HL-60 (cell line): Measurements from ENCODE around the gene KRTAP5-4.
"Not testable (repeated sequence)": the region's sequence is repeated elsewhere in the genome, so short reads cannot be mapped to it uniquely, and the experiment has no call there.

Experiments
- DNase-seq, 2 experiments: peaks; one replicate each; pipeline ENCODE4 v3.0.0-alpha.2; 2010 to 2020; ENCODE audit warnings: low read depth in 1 of 2, low spot score in 1 of 2
- H3K27ac ChIP-seq: fragments of 250-450 bp; sonication (Bioruptor Pico); replicated peaks from 2 replicates; pipeline ENCODE4 v1.5.1; 2020; ENCODE audit warnings: mild to moderate bottlenecking, moderate library complexity
- H3K27me3 ChIP-seq: fragments of 250-450 bp; sonication (Bioruptor Pico); 2 replicates; pipeline ENCODE4 v1.5.1; 2021; ENCODE audit warnings: mild to moderate bottlenecking, moderate library complexity; ENCODE audit not compliant: insufficient read depth, poor library complexity, severe bottlenecking
- H3K4me3 ChIP-seq: replicated peaks from 2 replicates; pipeline ENCODE4 v1.5.1; 2011; ENCODE audit warnings: mild to moderate bottlenecking, control low read depth, low read length; ENCODE audit not compliant: insufficient read depth
- CTCF ChIP-seq: IDR thresholded peaks from one replicate; pipeline ENCODE4 v1.5.1; 2011; ENCODE audit warnings: low read length, control low read depth, inconsistent platforms; ENCODE audit not compliant: insufficient read depth
- GABPA ChIP-seq: IDR thresholded peaks from 2 replicates; pipeline ENCODE4 v1.6.1; 2012; ENCODE audit warnings: low read depth
- POLR2AphosphoS5 ChIP-seq: IDR thresholded peaks from 2 replicates; pipeline ENCODE4 v1.6.1; 2012; ENCODE audit warnings: low read depth
- SPI1 ChIP-seq: IDR thresholded peaks from 2 replicates; pipeline ENCODE4 v1.6.1; 2012; ENCODE audit warnings: low read depth, mild to moderate bottlenecking, borderline replicate concordance
- TF ChIP-seq, protein P1 (sequence below): IDR thresholded peaks from 2 replicates; pipeline ENCODE4 v1.6.1; 2012; ENCODE audit warnings: low read depth; ENCODE audit not compliant: insufficient replicate concordance

KRTAP5-4 gene

DNA sequence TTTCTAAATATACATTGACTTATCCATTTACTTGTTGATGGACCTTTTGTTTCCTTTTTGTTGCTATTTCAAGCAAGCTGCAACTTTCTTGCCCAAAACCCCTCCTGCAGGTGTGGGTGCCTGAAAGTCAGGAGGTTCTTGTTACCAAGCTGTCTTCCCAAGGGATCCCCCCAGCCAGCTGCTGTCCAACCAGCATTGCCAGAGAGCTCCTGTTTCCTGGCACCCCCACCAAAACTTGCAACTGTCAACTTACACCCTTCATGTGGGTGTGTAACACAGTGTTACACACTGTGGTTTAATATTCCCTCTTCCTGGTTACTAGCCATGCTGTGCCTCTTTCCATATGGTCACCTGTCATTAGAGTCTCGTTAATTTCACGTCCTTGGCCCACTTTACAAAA lies 35.2 kb downstream of the KRTAP5-4 start:
- TF ChIP-seq POLR2AphosphoS5 (no peak), CTCF (no peak), SPI1 (no peak), GABPA (no peak)
- TF ChIP-seq, protein P1, sequence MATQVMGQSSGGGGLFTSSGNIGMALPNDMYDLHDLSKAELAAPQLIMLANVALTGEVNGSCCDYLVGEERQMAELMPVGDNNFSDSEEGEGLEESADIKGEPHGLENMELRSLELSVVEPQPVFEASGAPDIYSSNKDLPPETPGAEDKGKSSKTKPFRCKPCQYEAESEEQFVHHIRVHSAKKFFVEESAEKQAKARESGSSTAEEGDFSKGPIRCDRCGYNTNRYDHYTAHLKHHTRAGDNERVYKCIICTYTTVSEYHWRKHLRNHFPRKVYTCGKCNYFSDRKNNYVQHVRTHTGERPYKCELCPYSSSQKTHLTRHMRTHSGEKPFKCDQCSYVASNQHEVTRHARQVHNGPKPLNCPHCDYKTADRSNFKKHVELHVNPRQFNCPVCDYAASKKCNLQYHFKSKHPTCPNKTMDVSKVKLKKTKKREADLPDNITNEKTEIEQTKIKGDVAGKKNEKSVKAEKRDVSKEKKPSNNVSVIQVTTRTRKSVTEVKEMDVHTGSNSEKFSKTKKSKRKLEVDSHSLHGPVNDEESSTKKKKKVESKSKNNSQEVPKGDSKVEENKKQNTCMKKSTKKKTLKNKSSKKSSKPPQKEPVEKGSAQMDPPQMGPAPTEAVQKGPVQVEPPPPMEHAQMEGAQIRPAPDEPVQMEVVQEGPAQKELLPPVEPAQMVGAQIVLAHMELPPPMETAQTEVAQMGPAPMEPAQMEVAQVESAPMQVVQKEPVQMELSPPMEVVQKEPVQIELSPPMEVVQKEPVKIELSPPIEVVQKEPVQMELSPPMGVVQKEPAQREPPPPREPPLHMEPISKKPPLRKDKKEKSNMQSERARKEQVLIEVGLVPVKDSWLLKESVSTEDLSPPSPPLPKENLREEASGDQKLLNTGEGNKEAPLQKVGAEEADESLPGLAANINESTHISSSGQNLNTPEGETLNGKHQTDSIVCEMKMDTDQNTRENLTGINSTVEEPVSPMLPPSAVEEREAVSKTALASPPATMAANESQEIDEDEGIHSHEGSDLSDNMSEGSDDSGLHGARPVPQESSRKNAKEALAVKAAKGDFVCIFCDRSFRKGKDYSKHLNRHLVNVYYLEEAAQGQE: no peak
- H3K27me3 ChIP-seq: peaks cover 3% of the 10 kb centered on the region
- H3K4me3 ChIP-seq: no peak overlapping the region
- DNase-seq: no peak
- H3K27ac ChIP-seq: no peak overlapping the region

GRCh38 chr11:1584661-1585370 lies 37.1 kb downstream of the KRTAP5-4 start, which contains the start of gene KRTAP5-1:
Gene KRTAP5-1 (minus strand): TSS chr11:1585283. CDS start chr11:1585249, 34 bp downstream.
- not testable (repeated sequence) for DNase-seq, H3K27me3 ChIP-seq

DNA sequence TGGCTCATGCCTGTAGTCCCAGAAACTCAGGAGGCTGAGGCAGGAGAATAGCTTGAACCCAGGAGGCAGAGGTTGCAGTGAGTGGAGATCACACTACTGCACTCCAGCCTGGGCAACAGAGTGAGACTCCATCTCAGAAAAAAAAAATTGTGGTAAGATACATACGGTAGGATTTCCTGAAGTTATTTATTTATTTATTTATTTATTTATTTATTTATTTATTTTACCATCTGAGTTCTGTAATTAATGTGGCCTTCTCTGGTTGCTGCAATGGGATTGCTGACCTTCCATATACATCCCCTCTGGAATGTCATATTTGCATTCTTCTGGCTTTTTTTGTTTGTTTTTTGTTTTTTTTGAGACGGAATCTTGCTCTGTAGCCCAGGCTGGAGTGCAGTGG lies 39.0 kb downstream of the KRTAP5-4 start:
- H3K27ac ChIP-seq, DNase-seq, H3K4me3 ChIP-seq, H3K27me3 ChIP-seq: not testable (repeated sequence)

More at GRCh38 chr11:1584661-1585370, 37.1 kb downstream of the KRTAP5-4 start, which contains the start of gene KRTAP5-1:
- H3K27ac ChIP-seq, H3K4me3 ChIP-seq: not testable (repeated sequence)

- TF ChIP-seq, protein P1: no peak
- no peak for TF ChIP-seq GABPA
- no peak for TF ChIP-seq POLR2AphosphoS5
- no peak for TF ChIP-seq CTCF
- no peak for TF ChIP-seq SPI1
- Histone ChIP-seq H3K4me3 (no peak overlapping the region), H3K27ac (no peak overlapping the region), H3K27me3 (no peaks in the 10 kb centered on the region)
- no peak for DNase-seq
These were observed 40.0 kb downstream of the KRTAP5-4 start for GRCh38 chr11:1581976-1582375.

DNA sequence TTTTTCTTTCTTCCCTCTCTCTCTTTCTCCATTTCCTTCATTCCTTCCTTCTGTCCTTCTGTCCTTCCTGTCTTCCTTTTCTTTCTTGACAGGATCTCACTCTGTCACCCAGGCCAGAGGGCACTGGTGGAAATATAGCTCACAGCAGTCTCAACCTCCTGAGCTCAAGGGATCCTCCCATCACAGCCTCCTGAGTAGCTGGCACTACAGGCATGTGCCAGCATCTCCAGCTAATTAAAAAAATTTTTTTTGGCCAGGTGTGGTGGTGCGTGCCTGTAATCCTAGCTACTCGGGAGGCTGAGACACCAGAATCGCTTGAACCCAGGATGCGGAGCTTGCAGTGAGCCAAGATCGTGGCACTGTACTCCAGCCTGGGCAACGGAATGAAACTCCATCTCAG lies 45.1 kb downstream of the KRTAP5-4 start:
- no peak overlapping the region for H3K4me3 ChIP-seq
- DNase-seq: no peak
- TF ChIP-seq GABPA (no peak), CTCF (no peak), SPI1 (no peak), POLR2AphosphoS5 (no peak)
- TF ChIP-seq, protein P1: no peak
- no peak overlapping the region for H3K27ac ChIP-seq
- peaks cover 19% of the 10 kb centered on the region for H3K27me3 ChIP-seq

GRCh38 chr11:1575756-1576155 lies 46.2 kb downstream of the KRTAP5-4 start:
- H3K4me3 ChIP-seq, H3K27ac ChIP-seq, DNase-seq: not testable (repeated sequence)
- peaks cover 27% of the 10 kb centered on the region for H3K27me3 ChIP-seq
